GM10266 (cell line): ENCODE measurements around the gene DPEP2.
"Not testable (repeated sequence)": the region's sequence is repeated elsewhere in the genome, so short reads cannot be mapped to it uniquely, and the experiment has no call there.

Experiments used
- DNase-seq: peaks from one replicate; pipeline ENCODE4 v3.0.0; 2012; ENCODE audit errors: extremely low spot score
- CTCF ChIP-seq: IDR thresholded peaks from 2 replicates; pipeline ENCODE4 v1.5.1; 2012; ENCODE audit warnings: mild to moderate bottlenecking, low read depth; ENCODE audit not compliant: control insufficient read depth, insufficient read depth; ENCODE audit errors: missing control alignments

Gene DPEP2

GRCh38 chr16:68005211-68005610, 5.9 kb upstream of the DPEP2 start:
- TF ChIP-seq CTCF, result no peak
- no peak for DNase-seq

GRCh38 chr16:68003031-68003430, 3.7 kb upstream of the DPEP2 start:
- TF ChIP-seq CTCF, result no peak
- no peak for DNase-seq

DNA sequence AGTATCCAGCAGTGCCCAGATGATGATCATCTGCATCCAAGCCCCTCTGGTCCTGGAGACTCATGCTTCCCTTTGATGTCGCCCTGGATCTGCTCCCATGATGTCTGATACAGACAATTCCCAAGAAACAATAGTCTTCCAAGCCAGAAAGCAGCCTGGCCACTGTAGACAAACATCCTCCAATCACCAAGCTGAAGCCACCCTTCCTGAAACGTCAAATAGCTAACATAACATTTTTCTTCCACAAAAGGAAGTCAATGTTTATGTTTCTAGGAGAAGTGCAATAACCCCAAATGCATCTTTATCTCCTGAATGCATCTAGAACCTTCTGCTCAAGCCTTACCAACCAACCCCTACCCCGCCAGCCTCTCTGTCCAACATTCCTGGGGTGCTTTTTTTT, 1.2 kb upstream of the DPEP2 start:
- no peak for DNase-seq
- no peak for TF ChIP-seq CTCF

GRCh38 chr16:67999985-68000384, 701 bp upstream of the DPEP2 start:
- no peak for TF ChIP-seq CTCF
- DNase-seq, result no peak

DNA sequence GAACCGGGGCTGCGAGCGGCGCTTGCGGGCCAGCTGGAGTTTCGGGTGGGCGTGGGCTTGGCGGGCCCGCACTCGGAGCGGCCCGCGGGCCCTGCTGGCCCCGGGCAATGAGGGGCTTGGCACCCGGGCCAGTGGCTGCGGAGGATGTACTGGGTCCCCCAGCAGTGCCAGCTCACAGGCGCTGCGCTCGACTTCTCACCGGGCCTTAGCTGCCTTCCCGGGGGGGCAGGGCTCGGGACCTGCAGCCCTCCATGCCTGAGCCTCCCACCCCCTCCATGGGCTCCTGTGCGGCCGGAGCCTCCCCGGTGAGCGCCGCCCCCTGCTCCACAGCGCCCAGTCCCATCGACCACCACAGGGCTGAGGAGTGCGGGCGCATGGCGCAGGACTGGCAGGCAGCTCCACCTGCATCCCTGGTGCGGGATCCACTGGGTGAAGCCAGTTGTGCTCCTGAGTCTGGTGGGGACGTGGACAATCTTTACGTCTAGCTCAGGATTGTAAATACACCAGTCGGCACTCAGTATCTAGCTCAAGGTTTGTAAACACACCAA, 979 bp downstream of the DPEP2 start:
- DNase-seq, result not testable (repeated sequence)

DNA sequence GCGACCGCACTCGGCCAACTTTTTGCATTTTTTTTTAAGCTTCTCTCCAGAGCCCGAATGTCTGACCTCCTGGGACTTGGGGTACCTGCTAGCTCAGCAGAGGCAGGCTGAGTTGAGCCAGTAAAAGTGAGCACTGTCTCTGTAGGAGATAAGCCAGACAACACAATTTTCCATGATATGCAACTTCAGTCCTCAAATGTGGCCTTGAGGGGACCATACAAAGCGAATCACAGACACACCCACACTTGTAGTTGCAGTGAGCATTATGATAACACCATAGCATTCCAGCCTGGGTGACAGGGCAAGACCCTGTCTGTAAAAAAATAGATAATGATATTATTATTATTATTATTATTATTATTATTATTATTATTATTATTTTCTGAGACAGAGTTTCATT, 2.6 kb downstream of the DPEP2 start:
- DNase-seq, result no peak
- TF ChIP-seq CTCF, result no peak

- TF ChIP-seq CTCF, result no peak
- DNase-seq, result no peak
These were observed 3.9 kb downstream of the DPEP2 start for GRCh38 chr16:67995423-67995822.

- DNase-seq, result not testable (repeated sequence)
These were observed 5.3 kb downstream of the DPEP2 start for GRCh38 chr16:67994040-67994408.
